Smooth muscle cell (in vitro differentiated cells): ENCODE results near the gene CREB5. TPM values are rescaled to one million over a fixed set of nuclear protein-coding genes. Genes with fewer than 3 reads are reported as not detected.

Experiments used
- DNase-seq: peaks from one replicate; lab custom pipeline; 2025; ENCODE audit not compliant: unreplicated experiment; lab: John Stamatoyannopoulos, UW
- H2AFZ ChIP-seq: fragments of 200-600 bp; sonication (generic); 2 replicates; pipeline ENCODE4 v1.6.0; 2016; ENCODE audit warnings: antibody characterized with exemption, low read depth, mild to moderate bottlenecking
- H3F3A ChIP-seq: fragments of 200-600 bp; sonication (generic); 2 replicates; pipeline ENCODE4 v1.6.0; 2017; ENCODE audit warnings: antibody characterized with exemption, low read depth
- H3K27ac ChIP-seq: fragments of 200-600 bp; sonication (generic); 2 replicates; pipeline ENCODE4 v1.5.1; 2016; ENCODE audit warnings: low read depth, mild to moderate bottlenecking
- H3K27me3 ChIP-seq: fragments of 200-600 bp; sonication (generic); 2 replicates; pipeline ENCODE4 v1.6.1; 2016; ENCODE audit warnings: low read depth, mild to moderate bottlenecking
- H3K36me3 ChIP-seq: fragments of 200-600 bp; sonication (generic); 2 replicates; pipeline ENCODE4 v1.5.1; 2016; ENCODE audit warnings: low read depth
- H3K4me1 ChIP-seq: fragments of 200-600 bp; sonication (generic); 2 replicates; pipeline ENCODE4 v1.5.1; 2016; ENCODE audit warnings: low read depth
- H3K4me2 ChIP-seq: fragments of 200-600 bp; sonication (generic); 2 replicates; pipeline ENCODE4 v1.6.0; 2016; ENCODE audit warnings: mild to moderate bottlenecking
- H3K4me3 ChIP-seq: fragments of 200-600 bp; sonication (generic); 2 replicates; pipeline ENCODE4 v1.5.1; 2016; ENCODE audit warnings: mild to moderate bottlenecking
- H3K79me2 ChIP-seq: fragments of 200-600 bp; sonication (generic); 2 replicates; pipeline ENCODE4 v1.6.0; 2016; ENCODE audit warnings: low read depth, mild to moderate bottlenecking
- H3K9ac ChIP-seq: fragments of 200-600 bp; sonication (generic); 2 replicates; pipeline ENCODE4 v1.6.0; 2016; ENCODE audit warnings: low read depth
- H3K9me3 ChIP-seq: fragments of 200-600 bp; sonication (generic); replicated peaks from 2 replicates; pipeline ENCODE4 v1.5.1; 2016; ENCODE audit warnings: low read depth
- H4K20me1 ChIP-seq: fragments of 200-600 bp; sonication (generic); 2 replicates; pipeline ENCODE4 v1.6.0; 2016; ENCODE audit warnings: low read depth
- CTCF ChIP-seq: fragments of 200-600 bp; sonication (generic); IDR thresholded peaks from 2 replicates; pipeline ENCODE4 v1.5.1; 2017; ENCODE audit warnings: borderline replicate concordance, mild to moderate bottlenecking, antibody characterized with exemption; ENCODE audit not compliant: insufficient read depth, poor library complexity, severe bottlenecking
- whole genome bisulfite sequencing: methylation state at CpG from one replicate; pipeline ENCODE4 v1.1.7; 2016; ENCODE audit warnings: low lambda C conversion rate; 5-methylcytosine and 5-hydroxymethylcytosine counted together
- polyA plus RNA-seq: library from polyadenylated mRNA; unstranded; fragments of >200 nt; fragmentation: Nextera tagmentation; extraction: Ambion mirVana; gene quantifications from 2 replicates; pipeline ENCODE4 v1.2.1, GENCODE V29; 2016
- total RNA-seq: library from RNA; depleted of rRNA; stranded (reverse); fragments of >200 nt; gene quantifications from 2 replicates; pipeline ENCODE4 v1.2.3, GENCODE V29; 2014

CREB5 gene
- total and polyA plus RNA-seq, 2 experiments from 2014 or later = 6.2 to 18.2 TPM

GRCh38 chr7:28383975-28384374, 28.3 kb upstream of the CREB5 start:
- no peak overlapping the region for H3K4me2 ChIP-seq
- H3K79me2 ChIP-seq = no peaks in the 10 kb centered on the region
- H3K4me1 ChIP-seq = no peaks in the 10 kb centered on the region
- H3K9ac ChIP-seq = no peak overlapping the region
- no peaks in the 10 kb centered on the region for H3K27me3 ChIP-seq
- no peaks in the 10 kb centered on the region for H3F3A ChIP-seq
- DNase-seq = no peak
- H3K36me3 ChIP-seq = no peaks in the 10 kb centered on the region
- H3K4me3 ChIP-seq = no peak overlapping the region
- no peak for TF ChIP-seq CTCF
- no peaks in the 10 kb centered on the region for H4K20me1 ChIP-seq
- 87% methylated on average over 8 of the region's 8 CpGs for WGBS
- no peak overlapping the region for H2AFZ ChIP-seq
- no peaks in the 10 kb centered on the region for H3K9me3 ChIP-seq
- no peak overlapping the region for H3K27ac ChIP-seq

GRCh38 chr7:28389504-28390395, 22.6 kb upstream of the CREB5 start:
- 19% methylated on average over 14 of the region's 14 CpGs for WGBS
- peak overlapping the region; percentile 44 for H3K4me3 ChIP-seq
- H3K9me3 ChIP-seq = no peaks in the 10 kb centered on the region

GRCh38 chr7:28390426-28390825, 21.9 kb upstream of the CREB5 start:
- no peak for DNase-seq
- Histone ChIP-seq H3K27ac (no peak overlapping the region), H3K4me2 (peak overlapping the region; percentile 82), H2AFZ (peak overlapping the region; percentile 31), H3K27me3 (peaks cover 7% of the 10 kb centered on the region), H4K20me1 (no peaks in the 10 kb centered on the region), H3K36me3 (no peaks in the 10 kb centered on the region), H3K9ac (no peak overlapping the region), H3K4me1 (peaks cover 10% of the 10 kb centered on the region), H3F3A (no peaks in the 10 kb centered on the region), H3K9me3 (no peaks in the 10 kb centered on the region), H3K4me3 (no peak overlapping the region), H3K79me2 (no peaks in the 10 kb centered on the region)
- 47% methylated on average over 3 of the region's 3 CpGs for WGBS
- no peak for TF ChIP-seq CTCF

More at GRCh38 chr7:28389504-28390395, 22.6 kb upstream of the CREB5 start:
- peak; percentile 90 for TF ChIP-seq CTCF
- Histone ChIP-seq H4K20me1 (no peaks in the 10 kb centered on the region), H3K4me2 (peak overlapping the region; percentile 82), H2AFZ (peak overlapping the region; percentile 31), H3K9ac (peak overlapping the region; percentile 2), H3K27me3 (peaks cover 6% of the 10 kb centered on the region), H3F3A (no peaks in the 10 kb centered on the region), H3K79me2 (no peaks in the 10 kb centered on the region), H3K27ac (no peak overlapping the region), H3K36me3 (no peaks in the 10 kb centered on the region), H3K4me1 (peaks cover 10% of the 10 kb centered on the region)
- no peak for DNase-seq
